ENCODE results near the gene ITGA11.

ITGA11 gene

GRCh38 chr15:68389041-68389930, 42.7 kb downstream of the ITGA11 start:
- no peak for DNase-seq (ENCODE audit: low spot score)

GRCh38 chr15:68387381-68388143, 44.4 kb downstream of the ITGA11 start:
- DNase-seq (ENCODE audit: low spot score), result no peak

- DNase-seq (ENCODE audit: low spot score), result no peak
Measured at GRCh38 chr15:68386587-68387288, 45.2 kb downstream of the ITGA11 start.

DNA sequence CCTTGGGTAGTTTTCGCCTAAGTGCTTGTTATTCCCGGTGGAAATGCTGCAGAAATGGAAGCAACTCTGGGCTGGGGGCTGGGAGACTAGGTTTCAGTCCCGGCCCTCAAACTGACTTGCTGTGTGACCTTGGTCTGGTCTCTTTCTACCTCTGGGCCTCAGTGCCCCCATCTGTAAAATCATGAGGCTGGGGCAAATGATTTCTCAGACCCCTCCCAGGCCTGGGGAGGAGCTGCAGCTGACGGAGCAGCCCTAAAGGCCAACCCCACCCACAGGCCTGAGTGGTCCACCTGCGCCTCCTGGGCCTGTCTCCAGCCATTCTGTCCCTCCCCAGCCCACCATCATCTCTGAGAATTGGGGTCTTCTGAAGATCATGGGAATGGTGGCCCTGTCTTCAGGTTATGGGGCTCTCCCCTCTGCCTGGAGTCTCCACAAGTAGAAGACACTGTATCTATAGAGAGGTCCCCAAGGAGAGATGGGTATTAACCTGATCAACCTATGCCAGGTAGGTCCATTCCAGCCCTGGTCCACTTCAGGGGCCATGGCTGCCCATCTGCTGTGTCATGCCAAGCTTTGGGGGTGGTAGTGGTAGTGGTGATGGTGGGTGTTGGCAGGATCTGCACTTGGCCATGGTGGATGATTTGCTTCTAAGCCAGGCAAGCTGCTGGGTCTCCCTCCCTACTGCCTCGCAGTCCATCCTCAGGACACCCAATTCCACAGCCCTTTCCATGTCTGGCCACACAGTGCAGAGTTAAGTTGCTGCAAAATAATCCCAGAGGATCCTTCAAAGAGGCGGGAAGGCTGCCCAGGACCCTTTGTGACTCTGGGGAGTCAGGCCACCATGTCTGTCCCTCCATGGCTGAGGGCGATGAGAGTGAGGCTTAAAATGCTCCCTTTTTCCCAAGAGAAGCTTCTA, 46.0 kb downstream of the ITGA11 start:
- no peak for DNase-seq (ENCODE audit: low spot score)

GRCh38 chr15:68385240-68385561, 46.8 kb downstream of the ITGA11 start:
- DNase-seq (ENCODE audit: low spot score), result no peak

- DNase-seq (ENCODE audit: low spot score), result no peak
Measured at GRCh38 chr15:68384451-68385239, 47.3 kb downstream of the ITGA11 start.

GRCh38 chr15:68383161-68384074, 48.5 kb downstream of the ITGA11 start:
- no peak for DNase-seq (ENCODE audit: low spot score)

DNA sequence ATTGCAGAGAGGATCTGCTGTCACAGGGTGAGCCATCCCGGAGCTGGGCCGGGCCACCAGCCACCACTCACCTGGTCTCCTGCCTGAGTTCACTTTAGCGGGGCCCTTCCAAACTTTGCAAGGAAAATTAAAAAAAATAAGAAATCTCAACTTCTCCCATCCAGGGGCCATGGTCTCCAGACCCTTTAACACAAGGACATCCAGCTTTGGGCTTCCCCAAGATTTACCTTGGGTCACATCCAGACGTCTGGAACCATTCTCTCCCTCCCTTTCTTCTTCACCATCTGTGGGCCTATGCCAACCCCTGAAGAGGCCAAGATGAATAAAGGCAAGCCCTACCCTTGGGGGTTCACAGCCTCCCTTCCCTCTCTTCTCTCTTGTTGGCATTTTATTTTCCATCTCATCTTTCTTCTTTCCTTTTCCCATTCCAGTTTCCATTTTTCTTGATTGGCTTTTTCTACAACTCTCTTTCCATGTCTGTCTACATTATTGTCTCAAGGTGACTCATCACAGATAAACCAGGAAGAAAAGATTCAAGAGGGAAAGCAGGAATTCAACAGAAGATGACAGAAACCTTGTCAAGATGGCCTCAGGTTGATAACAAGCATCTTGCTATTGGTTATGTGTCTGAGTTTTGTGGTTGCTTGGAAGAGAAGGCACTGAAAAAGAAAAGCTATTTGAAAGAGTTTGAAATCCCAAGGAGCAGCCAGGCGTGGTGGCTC, 49.5 kb downstream of the ITGA11 start:
- DNase-seq (ENCODE audit: low spot score), result no peak

- no peak for DNase-seq (ENCODE audit: low spot score)
Measured at GRCh38 chr15:68380456-68380855, 51.5 kb downstream of the ITGA11 start.

DNA sequence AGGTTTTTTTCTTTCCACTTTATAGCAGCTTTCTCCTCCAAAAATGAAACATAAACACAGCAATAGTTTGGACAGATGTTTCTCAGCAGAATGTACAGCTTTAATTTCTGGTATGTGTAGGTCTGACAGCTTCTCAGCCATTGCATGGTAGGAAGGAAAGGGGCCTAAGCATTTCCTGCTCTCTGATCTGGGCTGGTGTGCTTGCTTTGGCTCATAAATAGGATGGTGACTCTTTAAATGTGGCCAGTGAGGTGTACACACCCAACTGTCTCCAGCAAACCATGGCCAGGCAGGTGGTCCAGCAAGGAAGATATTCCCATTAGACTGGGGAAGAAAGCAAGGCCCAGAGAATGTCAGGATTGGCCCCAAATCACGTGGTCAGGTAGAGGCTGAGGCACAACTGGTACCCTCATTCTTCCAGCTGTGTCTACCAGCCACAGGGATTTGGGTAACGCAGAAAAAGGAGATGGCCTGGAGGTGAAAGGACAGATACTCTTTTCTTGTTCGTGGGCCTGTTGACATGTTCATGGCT, 52.1 kb downstream of the ITGA11 start:
- DNase-seq (ENCODE audit: low spot score), result no peak

- DNase-seq (ENCODE audit: low spot score), result no peak
Measured at GRCh38 chr15:68379058-68379758, 52.8 kb downstream of the ITGA11 start.

DNA sequence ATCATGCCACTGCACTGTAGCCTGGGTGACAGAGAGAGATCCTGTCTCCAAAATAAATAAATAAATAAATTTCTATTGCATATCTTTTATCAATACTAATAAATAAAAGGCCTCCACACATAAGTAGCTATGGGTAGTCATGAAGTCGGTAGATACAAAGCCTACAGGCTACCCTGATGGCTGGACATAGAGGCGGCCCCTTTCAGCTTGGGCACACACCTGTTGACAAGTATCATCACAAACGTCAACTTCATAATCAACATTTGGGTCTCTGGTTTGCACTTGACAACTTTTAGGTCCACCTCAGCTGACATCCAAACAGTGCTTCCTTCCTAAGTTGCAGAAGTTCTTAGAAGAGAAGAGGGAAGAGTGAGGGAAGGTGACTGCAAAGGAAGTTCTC, 53.4 kb downstream of the ITGA11 start:
- DNase-seq (ENCODE audit: low spot score), result no peak

GRCh38 chr15:68377766-68378165, 54.2 kb downstream of the ITGA11 start:
- no peak for DNase-seq (ENCODE audit: low spot score)

DNA sequence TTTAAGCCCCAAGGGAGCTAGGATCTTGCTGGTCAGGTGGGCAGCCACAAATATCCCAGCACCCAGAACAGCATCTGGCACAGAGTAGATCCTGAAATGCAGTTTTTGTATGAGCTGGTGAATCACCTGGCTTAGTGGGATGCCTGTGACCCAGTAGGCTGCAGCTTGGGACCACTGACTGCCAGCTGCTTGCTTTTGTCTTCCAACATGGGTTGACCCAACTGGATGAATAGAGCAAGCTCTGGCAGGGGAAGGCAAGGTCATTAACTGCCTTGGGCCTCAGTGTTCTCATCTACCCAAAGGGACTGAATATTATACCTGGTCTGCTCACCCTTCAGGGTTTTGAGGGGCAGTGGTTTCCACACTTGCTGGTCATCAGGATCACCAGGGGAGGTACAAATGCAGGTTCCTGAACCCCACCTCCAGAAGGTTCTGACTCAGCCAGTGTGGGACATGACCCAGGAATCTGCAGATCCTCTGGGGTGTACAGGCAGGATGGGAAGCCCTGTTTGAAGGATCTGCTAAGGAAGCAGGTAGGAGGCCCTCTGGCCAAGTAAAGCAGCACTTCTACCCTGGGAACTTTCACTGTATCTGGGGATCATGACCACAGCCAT, 55.4 kb downstream of the ITGA11 start:
- no peak for DNase-seq (ENCODE audit: low spot score)

DNA sequence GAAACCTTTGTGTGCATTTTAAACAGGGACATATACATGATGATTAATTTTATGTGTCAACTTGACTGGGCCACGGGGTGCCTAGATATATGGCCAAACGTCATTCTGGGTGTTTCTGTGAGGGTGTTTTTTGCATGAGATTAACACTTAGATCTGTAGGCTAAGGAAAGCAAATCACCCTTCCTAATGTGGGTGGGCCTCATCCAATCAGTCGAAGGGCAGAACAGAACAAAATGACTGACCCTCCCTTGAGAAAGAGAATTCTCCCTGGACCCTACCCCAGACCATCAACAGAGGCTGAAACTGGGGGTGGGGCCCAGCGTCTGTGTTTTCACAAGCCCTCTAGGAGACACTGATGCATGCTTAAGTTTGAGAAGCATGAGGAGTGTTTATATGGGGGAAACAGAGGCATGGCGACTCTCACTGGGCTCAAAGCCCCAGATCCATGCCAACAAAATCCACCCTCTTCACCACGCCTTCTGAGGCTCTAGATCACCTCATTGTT, 56.2 kb downstream of the ITGA11 start:
- DNase-seq (ENCODE audit: low spot score), result no peak

DNA sequence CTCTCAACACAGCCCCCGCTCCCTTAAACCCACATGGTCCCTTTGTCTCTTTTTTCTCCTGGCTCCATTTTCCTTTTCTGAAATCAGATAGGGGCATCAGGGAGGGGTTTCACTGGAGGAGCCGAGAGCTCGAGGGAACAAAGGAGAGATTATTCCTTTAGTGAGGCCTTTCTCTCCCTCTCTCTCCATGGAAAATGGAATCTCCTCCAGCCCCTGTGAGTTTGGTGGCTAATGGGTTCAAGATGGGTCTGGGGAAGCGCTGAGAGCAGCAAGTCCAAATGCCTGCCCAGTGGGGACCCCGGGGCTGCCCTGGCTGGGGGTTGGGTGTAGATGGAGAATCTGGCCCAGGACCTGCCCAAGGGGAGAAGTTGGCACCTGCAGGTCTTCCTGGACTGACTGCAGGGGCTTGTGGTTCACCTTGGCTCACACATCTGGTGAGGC, 56.8 kb downstream of the ITGA11 start:
- DNase-seq (ENCODE audit: low spot score), result no peak

- no peak for DNase-seq (ENCODE audit: low spot score)
Measured at GRCh38 chr15:68374168-68374745, 57.7 kb downstream of the ITGA11 start.
